ENCODE data around the gene MN1.

The MN1 gene

DNA sequence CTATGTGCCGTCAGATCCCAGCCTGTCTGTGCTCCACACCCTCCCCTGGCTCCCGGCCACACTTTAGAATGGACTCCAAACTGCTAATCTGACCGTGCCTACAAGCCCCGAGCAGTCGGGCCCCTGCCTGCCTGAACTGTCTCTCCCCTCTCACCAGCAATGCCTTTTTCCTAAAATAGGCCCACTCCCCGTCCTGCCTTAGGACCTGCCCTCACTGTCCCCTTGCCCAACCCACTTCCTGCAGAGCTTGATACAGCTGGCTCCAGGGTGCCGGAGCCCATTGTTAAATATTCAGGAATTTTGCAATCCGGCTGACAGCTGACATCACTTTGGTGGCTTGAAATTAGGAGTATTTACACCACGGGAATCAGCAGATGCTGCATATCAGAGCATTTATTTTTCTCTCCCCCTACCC is 21.4 kb downstream of the MN1 start:
- DNase-seq, result no peak

DNA sequence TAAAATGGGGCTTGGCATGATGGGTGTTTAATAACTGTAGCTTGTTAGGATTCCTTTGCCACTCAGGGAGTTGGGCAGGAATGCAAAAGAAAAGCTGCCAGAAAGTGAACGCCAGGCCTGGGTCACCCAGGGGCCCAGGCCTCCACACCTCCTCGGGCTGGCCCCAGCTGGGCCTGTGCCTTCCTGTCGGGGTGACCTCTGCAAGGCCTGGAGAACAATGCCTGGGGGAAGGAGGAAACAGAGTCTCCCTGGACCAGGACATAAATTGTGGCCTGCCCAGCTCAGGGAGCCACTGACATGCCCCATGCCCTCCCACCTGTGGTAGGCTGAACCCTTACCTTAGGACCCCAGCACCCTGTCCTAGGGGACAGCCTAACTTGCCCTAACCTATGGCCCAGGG is 21.9 kb downstream of the MN1 start:
- no peak for DNase-seq

- DNase-seq, result no peak
Measured at GRCh38 chr22:27778294-27779090, 23.1 kb downstream of the MN1 start.

GRCh38 chr22:27777128-27777527 is 24.4 kb downstream of the MN1 start:
- no peak for DNase-seq

DNA sequence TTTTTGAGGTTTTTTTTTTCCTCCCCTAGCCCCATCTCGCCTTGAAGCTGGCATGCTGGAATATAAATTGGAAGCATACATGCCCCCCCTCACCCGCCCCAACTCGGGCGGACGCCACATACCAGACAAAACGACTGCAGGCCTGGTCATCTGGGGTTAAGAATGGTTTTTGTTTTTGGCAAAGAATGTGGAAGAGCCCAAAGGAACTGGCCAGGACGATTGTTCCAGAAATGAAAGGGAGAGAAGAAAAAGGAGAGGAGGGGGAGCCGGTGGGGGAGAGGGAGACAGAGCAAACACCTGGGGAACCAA is 25.0 kb downstream of the MN1 start:
- no peak for DNase-seq

DNA sequence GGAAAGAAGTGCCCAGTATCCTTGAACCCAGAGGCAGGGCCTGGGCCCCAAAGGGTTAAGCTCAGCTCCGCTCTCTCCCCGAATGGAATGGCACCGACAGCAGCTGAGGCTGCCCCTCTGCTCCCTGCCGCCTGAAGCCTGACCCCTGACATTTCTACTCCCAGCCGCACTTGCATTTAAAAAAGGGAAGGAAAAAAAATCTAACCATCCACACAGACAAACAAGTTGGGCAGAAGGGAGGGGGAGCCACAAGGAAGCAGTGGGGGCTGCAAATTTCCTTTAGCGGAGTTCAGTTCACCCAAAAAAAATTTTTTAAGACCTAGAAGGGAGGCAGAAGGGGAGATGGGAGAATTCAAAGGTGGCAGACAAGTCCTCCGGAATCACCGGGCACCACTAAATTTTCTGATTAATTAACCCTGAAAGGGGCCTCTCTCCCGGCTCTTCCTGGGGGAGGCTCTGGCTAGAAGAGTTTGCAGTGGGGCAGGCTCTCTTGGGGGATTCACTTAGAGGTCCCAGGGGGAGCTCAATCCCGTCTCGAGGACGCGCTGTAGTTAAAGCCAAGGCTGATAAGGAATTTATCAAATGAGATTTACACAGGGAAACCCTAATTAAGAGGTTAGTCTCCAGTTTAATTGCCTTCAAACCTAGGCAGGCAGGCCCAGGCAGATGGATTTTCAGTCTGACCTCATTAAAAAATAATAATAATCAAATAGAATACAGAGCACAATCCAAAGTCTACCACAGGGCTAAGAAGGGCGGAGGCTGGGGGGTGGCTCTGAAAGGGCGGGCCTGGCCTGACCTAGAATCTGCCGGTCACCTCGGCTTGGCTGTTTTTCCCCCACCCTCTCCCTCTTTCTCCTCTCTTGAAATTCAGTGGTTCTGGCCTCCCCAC is 25.6 kb downstream of the MN1 start:
- DNase-seq, result no peak

GRCh38 chr22:27775087-27775698 is 26.4 kb downstream of the MN1 start:
- DNase-seq, result no peak

DNA sequence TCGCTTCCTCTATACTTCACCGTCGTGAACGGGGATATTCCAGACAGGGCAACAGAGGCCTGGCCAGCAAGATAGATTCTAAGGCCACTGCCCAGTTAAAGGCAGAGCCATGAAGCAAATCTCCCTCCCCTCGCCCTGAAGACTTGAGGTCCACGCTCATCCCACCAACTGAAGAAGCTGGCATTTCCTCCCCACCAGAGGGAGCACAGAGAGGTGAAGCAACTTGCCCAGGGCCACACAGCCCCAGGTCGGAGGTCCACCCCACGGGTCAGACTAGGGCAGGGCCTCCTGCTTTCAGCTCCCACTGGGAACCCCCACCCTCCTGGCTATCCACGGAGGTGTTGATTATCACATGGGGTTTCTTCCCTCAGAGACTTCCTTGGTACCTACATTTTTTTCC is 27.4 kb downstream of the MN1 start:
- no peak for DNase-seq

DNA sequence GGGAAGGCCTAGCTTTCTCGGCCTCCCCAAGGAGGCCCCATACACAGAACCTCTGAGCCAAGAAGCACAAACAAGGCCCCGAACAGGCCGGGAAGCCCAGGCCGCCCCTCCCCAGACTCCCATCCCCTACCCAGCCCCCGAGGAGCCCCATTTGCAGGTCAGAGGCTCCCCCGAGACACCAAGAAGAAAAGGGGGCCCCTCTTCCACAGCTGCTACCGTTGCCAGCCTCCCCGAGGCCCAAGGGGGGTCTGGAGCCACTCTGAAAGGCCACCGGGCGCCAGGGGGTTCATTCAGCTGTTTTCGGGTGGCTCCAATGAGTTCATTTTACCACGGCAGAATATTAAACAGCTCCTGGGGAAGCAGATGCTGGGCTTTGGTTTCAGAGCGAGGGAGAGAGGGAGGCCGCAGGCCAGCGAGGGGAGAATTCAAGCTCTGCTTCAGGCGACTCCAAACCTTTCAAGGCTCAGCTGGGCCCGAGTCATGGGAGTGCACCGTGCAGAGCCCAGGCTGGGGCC is 28.5 kb downstream of the MN1 start:
- DNase-seq, result no peak

GRCh38 chr22:27772081-27772983 is 29.2 kb downstream of the MN1 start:
- DNase-seq, result no peak

- no peak for DNase-seq
Measured at GRCh38 chr22:27771637-27772036, 29.9 kb downstream of the MN1 start.

- DNase-seq, result no peak
Measured at GRCh38 chr22:27769012-27769411, 32.5 kb downstream of the MN1 start.

GRCh38 chr22:27768027-27768653 is 33.4 kb downstream of the MN1 start:
- no peak for DNase-seq

DNA sequence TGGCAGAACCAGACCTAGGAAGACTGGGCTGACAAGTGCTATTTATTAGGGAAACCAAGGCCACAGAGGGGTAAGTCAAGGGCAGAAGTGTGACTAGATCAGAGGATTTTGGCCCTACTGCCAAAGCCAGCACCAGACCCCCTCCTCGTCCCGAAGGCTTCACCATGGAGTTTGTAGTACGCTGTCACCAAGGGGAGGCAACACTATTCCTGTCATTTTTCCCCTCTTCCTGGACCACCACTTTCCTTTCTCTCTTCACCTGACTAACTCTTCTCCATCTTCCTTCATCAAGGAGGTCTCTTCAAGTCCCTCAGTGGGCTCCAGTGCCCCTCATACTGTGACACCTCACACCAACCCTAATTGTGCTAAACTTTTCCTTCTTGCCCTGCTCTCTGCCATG is 34.9 kb downstream of the MN1 start:
- no peak for DNase-seq

GRCh38 chr22:27765706-27766291 is 35.8 kb downstream of the MN1 start:
- no peak for DNase-seq

DNA sequence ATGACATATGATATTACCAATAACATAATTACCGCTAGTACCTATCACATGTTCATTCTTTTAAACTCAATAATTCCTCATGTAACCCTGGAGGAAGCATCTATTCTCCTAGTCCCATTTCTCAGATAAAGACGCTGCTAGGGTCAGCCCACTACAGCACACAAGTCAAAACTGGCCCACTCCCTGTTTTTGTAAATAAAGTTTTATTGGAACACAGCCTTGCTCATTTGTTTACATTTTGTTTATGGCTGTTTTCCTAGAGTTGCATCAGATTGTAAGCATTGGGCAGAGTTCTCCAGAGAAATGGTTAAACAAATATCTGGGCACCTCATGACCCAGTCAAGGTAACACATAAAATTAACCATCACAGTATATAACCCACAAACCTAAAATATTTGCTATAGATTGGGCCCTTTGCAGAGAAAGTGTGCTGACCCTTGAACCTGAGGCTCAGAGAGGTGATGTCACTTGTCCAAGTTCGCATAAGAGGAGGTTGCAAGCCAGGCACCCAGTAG is 36.8 kb downstream of the MN1 start:
- DNase-seq, result no peak

GRCh38 chr22:27761665-27762064 is 39.9 kb downstream of the MN1 start:
- DNase-seq, result no peak

DNA sequence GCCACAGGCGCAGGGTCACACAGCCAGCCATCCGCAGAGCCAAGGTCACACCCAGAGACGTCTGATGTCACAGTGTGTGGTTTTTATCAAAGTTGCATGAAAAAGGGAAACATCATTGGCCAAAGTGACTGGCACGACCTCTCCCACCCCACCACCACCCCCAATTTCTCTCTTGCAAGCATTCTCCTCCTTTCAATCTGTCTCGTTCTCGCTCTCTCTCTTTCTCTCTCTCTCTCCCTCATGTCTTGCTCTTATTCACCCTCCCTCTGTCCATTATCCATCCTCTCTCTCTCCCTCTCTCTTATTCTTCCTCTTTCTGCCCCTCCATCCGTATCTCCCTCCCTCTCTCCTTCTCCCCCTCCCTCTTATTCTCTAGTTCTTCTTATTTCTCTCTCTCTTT is 40.6 kb downstream of the MN1 start:
- DNase-seq, result no peak

- no peak for DNase-seq
Measured at GRCh38 chr22:27760474-27760873, 41.1 kb downstream of the MN1 start.

GRCh38 chr22:27757928-27758525 is 43.5 kb downstream of the MN1 start:
- no peak for DNase-seq

- no peak for DNase-seq
Measured at GRCh38 chr22:27756212-27756660, 45.3 kb downstream of the MN1 start.
